Activated naive CD4-positive, alpha-beta T cell treated with Interleukin-2 at 50 U/mL for 16 hours (primary cell): ENCODE data around the gene MLST8.
A peak's percentile ranks its signal among the peaks of the same experiment; 100 is the strongest.

Source experiments
- DNase-seq: peaks from one replicate; pipeline ENCODE4 v3.0.0-alpha.2; 2020

The MLST8 gene

GRCh38 chr16:2173916-2174315 is 31.3 kb upstream of the MLST8 start:
- DNase-seq = no peak

DNA sequence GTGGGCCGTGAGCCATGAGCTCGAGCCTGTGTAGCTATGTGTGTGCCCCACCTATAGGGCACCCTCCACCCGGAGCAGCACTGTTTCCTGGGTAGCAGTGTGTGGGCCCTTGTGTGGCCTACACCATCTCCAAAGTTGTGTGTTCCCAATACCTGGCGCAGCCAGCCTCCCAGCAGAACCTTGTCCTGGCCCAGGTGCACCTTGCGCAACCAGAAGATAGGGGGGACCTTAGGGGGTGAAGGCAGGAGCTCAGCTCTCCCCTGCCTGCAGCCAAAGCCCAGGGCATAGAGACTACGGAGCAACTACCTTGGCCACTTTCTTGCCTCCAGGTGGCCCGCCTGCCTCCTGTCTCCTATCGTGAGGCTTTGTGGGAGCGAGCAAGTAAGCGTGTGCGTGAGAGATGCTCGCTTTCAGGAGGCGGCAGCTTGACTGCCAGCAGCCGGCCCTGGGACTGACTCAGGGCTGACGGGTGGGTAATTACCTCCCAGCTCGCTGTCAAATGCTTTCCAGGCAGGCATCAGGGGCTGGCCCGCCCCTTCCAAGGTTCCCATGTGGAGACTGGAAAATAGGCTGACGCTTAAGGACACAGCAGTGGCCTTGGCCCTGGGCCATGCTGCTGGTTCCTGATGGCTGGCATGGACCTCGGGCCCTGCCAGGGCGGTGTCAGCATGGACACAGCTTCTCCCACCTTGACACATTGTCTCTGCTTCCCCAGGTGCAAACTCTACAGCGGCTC is 30.7 kb upstream of the MLST8 start:
- DNase-seq = no peak

- no peak for DNase-seq
Measured at GRCh38 chr16:2175454-2175853, 29.8 kb upstream of the MLST8 start.

GRCh38 chr16:2176047-2176446 is 29.2 kb upstream of the MLST8 start:
- no peak for DNase-seq

DNA sequence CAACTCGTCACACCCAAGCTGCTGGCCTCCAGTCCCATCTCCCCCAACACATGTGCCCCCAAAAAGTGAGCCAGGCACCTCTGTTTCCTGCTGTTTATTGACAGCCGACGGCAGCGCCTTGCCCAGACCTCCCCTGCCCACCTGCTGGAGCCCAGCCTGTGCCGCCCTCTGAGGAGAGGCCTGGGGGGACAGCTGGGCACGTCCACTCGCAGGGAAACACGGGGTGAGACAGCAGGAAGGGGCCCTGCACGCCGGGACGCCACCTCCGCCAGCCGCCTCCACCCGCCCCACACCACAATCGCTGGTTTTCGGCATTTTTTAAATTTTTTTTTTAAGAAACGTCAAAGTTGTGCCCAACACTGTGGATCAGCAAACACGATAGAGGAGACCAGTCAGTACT is 28.2 kb upstream of the MLST8 start:
- no peak for DNase-seq

DNA sequence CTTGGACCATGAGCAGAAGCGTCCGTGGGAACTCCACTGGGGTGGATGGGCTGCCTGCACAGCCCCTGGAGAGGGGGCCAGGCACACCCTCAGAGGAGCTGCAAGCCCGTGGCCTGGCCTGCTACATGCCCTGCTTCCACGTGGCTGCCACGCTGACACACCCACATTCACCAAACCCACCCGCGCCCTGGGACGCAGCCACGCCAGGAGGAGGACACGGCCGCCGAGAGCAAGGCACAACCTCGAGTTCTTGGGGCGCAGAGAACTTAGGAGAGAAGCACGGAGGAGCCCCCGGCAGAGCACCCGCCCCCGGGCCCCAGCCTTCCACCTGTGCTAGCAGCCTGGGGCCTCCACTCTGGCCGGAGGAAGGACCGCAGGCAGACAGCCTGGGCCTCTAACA is 27.7 kb upstream of the MLST8 start:
- DNase-seq = no peak

GRCh38 chr16:2178321-2179106 is 26.7 kb upstream of the MLST8 start:
- peak; percentile 22 for DNase-seq

GRCh38 chr16:2179107-2179501 is 26.1 kb upstream of the MLST8 start:
- no peak for DNase-seq

GRCh38 chr16:2179576-2179975 is 25.7 kb upstream of the MLST8 start:
- no peak for DNase-seq

DNA sequence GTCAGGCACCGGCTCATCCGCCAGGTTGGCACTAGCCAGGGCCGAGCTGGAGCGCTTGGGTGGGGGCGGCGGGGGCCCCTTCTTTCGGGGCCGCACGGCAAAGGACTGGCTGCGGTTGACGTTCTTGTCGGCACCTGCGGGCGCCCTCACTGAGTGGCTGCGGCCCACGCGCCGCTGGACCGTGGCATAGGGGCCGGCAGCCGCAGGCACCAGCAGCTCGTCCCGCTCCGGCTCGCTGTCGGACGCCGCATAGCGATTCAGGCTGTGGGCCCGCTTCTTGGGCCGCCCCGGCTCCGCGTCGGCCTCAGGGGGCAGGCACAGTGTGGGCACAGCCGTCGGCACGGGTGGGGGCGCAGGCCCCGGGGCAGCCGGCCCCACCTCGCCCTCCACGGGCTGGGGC is 24.8 kb upstream of the MLST8 start:
- no peak for DNase-seq

DNA sequence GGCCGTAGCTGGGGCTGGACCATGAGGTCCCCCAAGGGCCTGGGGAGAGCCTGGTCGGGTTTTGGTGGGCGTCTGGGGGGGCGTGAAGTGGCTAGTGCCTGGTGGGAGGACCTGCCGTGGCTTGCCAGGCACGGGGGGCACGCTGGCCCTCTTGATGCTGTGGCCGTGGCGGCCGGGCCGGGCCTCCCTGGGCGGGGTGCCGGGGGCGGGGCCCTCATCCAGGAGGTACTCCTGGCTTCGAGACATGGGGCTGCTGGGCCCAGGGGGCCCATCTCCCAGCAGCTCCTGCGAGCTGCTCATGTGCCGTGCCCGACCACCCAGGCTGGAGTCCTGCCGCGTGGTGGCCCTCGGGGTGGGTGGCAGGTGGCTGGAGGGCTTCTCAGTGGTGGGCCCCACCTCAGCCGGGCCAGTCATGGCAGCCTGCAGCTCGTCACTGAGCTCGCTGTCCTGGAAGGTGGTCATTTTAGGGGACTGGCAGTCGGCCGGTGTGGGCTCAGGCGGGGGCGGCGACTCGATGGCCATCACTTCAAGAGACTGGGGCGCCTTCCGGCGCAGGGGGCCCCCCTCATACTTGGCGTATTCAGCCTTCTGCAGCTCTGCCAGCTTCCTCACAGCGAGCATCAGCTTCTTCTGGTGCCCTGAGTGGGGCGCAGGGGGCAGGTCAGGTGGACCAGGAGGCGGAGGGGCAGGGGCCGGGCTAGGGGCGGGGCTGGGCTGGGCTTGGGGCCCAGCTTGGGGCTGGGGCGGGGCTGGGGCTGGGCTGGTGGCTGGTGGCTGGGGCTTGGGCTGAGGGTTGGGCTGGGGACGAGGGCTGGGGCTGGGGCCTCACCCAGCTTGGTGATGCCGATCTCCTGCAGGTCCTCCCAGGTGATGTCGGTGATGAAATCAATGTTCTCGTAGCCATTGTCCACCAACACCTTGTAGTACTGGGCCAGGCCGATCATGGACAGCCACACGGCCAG is 24.0 kb upstream of the MLST8 start:
- DNase-seq = no peak

GRCh38 chr16:2181952-2182351 is 23.3 kb upstream of the MLST8 start:
- DNase-seq = no peak

DNA sequence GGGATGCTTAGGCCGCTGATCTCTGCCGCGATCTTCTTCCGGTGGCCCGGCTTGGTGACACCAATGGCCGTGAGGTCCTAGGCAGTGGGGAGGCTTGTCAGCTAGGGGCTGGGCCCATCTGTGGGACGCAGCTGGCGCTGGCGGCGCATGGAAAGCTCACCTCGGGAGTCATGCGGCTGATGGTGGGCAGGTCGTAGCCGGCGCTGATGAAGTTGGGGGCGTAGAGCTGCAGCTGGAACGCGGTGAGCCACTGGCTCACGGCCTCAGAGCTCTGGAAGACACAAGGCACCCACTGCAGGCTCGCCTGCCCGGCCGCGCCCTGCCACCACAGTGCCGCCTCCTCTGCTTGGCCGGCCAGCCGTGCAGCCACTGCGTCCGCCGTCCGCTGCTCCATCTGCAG is 21.6 kb upstream of the MLST8 start:
- no peak for DNase-seq

- DNase-seq = no peak
Measured at GRCh38 chr16:2184346-2184745, 20.9 kb upstream of the MLST8 start.

DNA sequence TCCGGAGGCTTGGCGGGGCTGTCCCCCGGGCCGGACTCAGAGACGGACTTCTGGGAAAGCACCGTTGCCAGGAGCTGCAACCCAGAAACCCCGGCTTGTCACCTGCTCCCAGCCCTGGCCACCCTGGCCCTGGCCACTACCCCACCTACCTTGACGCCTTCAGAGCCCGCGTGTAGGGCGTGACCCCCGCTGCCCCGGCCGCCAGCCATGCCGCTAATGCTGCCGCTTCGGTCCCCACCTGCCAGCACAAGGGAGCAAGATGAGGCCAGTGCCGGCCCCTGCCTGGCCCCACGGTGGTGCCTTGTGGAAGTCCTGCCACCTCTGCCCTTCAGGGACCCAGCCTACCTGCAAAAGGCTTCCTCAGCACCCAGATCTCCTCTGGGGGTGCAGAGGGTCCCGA is 20.3 kb upstream of the MLST8 start:
- no peak for DNase-seq

DNA sequence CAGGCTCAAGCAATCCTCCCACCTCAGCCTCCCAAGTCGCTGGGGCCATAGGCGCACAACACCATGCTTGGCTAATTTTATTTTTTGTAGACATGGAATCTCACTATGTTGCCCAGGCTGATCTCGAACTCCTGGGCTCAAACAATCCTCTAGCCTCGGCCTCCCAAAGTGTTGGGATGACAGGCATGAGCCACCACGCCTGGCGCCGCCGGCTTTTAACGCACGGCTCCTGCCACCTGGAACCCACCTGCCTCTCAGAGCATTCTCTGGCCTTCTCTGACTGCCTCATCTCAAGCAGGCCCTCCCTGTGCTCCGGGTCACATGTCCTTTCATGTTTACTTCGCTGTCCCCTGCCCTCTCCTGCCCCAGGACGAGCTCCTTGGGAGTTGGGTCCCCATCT is 19.2 kb upstream of the MLST8 start:
- DNase-seq = no peak

GRCh38 chr16:2186505-2186904 is 18.7 kb upstream of the MLST8 start:
- DNase-seq = no peak

GRCh38 chr16:2187212-2187611 is 18.0 kb upstream of the MLST8 start:
- no peak for DNase-seq

- no peak for DNase-seq
Measured at GRCh38 chr16:2188395-2188794, 16.9 kb upstream of the MLST8 start.

DNA sequence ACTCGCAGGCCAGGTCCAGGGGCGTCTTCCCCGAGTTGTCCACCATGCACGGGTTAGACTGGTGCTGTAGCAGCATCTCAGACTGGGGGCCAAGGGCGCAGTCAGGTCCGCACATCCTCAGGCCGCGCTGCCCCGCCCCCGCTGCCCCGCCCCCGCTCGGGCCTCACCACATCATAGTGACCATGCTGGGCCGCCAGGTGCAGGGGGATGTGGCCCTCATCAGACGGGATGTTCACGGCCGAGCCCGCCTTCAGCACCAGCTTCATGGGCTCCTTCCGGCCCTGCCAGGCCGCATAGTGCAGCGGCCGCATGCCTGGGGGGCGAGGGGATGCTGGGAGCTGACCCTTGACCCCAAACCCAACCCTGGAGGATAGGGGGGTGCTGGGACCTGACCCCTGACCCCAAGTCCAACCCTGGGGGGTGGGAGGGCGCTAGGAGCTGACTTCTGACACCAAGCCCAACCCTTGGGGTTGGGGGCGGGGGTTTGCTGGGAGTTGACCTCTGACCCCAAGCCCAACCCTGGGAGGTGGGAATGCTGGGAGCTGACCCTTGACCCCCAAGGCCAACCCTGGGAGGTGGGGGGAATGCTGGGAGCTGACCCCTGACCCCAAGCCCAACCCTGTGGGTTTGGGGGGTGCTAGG is 15.9 kb upstream of the MLST8 start:
- DNase-seq = no peak

- no peak for DNase-seq
Measured at GRCh38 chr16:2190002-2190658, 15.1 kb upstream of the MLST8 start.
